SH-SY5Y (cell line): ENCODE measurements around the gene MAPK10.

Experiments used
- GATA2 ChIP-seq: IDR thresholded peaks from 2 replicates; pipeline ENCODE4 v1.6.1; 2011; ENCODE audit warnings: mild to moderate bottlenecking, low read depth, low read length
- GATA3 ChIP-seq: IDR thresholded peaks from 2 replicates; pipeline ENCODE4 v1.6.1; 2011; ENCODE audit warnings: low read depth, mild to moderate bottlenecking, low read length, moderate library complexity

DNA sequence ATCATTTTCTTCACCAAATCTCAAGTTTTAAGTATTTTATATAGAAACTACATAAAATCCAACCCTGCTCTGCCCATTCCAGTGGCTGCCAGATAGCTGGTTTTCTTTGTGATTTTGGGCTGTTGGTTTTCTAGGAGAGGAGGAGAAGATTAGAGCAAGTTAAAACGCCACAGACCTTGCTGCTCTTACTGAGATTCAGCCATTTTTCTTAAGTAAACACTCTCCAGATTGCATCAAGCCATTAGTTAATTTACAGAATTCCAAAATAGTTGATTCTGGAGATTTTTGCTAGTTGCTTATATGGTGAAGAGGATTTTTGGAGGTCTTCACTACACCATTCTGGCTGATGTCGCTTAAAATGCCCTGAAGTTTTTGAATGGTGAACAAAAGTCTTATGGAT lies 366.2 kb downstream of the MAPK10 start:
- TF ChIP-seq GATA3 (no peak), GATA2 (no peak)
